GM04503 (cell line): Measurements from ENCODE around the gene MKNK2.
"Not testable (repeated sequence)": the region's sequence is repeated elsewhere in the genome, so short reads cannot be mapped to it uniquely, and the experiment has no call there.

Experiments used
- DNase-seq: peaks from one replicate; pipeline ENCODE4 v3.0.0-alpha.2; 2012; ENCODE audit warnings: low read depth

The MKNK2 gene

DNA sequence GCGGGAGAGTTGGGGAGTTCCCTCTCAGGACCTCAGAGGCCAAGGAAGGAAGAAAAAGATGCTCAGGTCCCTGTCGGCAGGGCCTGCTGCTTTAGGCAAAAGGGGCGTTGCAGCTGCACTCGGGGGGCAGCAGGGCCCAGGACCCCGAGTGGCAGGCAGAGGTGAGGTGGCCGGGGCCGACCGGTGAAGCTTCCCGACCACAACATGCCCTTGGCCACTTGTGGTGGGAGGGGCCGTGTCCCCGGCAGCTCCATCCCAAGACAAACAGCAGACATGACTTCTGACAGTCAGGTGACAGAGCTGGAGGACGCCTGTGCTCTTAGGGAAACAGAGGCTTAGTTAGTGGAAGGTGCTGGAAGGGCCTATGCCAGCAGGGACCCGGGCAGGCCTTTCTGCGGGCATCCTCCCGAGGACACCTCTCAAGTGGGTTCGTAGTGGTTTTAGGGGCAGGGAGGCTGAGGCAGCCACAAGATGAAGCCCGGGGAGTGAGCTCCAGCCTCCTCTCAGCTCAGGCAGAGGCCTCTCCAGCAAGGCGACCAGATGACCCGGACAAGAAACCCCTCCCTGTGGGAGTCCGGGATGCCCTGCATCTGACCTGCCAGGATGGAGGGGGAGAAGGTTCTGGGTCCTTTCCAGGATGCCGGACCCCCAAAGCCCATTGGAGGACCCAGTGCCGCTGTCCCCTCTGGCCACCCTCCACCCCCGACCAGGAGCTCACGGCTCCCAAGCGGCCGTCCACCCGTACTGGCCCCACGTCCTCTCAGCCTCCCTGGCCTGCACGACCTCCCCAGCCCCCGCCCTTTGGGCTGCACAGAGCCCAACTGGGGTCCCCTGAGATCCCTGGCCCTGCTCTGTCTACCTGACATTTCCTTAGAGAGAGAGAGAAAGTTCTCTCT is 59.8 kb downstream of the MKNK2 start:
- DNase-seq = no peak

DNA sequence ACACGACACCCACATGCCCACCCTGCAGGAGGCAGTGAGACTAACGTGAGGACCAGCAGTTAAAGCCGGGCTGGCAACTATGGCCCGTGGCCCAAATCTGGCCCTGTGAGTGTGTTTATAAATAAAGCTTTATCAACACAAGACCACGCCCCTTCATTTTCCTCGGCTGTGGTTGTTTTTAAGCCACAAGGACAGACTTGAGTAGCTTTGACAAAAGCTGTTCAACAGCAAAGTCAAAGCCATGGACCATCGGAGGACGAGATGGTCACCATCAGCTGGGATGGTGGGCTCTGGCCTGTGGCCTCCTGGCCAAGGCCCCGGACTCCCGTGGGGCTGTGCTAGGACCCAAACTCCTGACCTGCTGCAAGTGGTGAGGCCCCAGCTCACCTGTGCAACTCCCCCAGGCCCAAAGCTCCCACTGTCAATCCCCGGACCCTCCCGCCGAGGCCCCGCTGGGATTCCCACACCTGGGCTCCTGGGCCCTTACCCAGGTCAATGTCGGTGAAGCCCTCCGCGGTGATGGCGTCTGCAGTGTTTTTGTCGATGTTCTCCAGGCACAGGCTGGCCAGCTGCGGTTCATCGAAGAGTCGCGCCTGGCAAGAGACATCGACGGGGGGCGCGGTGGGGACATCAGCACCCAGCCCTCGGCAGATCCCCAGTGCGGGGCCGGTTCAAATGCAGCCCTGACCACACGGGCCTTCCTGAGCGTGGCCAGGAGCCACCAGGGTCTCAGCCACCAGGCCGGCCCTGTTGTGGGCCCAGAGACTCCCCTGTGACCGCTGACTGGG is 60.6 kb downstream of the MKNK2 start:
- DNase-seq = no peak

DNA sequence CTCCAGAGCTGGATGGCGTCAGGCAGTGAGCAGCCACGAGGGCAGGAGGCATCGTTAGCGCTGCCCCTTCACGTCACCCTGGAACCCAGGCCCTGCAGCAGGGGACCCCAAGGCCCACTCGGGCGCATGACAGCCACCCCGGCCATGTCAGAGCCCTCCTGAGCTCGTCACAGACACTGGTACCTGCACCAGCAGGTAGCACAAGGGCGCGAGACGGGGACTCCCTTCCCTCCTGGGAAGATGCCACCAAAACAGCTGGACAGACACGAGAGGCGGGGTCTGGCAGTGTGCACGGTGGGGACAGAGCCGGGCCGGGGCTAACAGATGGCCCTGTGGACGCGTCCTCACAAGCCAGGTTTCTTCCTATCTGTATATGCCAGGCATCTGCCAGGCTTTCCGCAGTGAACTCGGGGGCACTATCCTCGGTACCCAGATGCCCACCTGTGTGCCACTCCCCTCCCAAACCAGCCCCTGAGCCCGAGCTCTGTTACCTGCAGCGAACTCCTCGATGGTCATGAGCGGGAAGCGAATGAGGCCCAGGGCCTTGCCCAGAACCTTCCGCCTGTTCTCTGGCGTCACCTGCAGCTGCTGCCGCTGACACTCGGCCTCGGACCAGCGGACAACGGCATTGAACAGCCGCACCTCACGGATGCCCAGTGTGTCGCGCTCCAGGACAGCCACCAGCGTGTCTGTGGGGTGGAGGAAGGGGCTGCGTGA is 61.4 kb downstream of the MKNK2 start:
- no peak for DNase-seq

DNA sequence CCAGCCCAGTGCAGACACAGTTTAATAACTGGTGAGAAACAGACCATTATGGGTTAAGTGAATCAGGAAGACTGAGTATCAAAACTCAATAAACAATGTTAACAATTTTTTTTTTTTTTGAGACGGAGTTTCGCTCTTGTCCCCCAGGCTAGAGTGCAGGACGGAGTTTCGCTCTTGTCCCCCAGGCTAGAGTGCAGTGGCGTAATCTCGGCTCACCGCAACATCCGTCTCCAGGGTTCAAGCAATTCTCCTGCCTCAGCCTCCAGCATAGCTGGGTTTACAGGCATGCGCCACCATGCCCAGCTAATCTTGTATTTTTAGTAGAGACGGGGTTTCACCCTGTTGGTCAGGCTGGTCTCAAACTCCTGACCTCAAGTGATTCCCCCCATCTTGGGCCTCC is 62.6 kb downstream of the MKNK2 start:
- not testable (repeated sequence) for DNase-seq
